T47D (cell line): Measurements from ENCODE around the gene MORC1.
A peak's percentile ranks its signal among the peaks of the same experiment; 100 is the strongest.

Experiments
- DNase-seq, 2 experiments: peaks; one replicate each; pipeline versions ENCODE4 v3.0.0 to v3.0.0-alpha.2; 2011 to 2012; ENCODE audit warnings: low read depth in 1 of 2, low spot score in 1 of 2
- JUND ChIP-seq: IDR thresholded peaks from 2 replicates; pipeline ENCODE4 v1.6.1; 2012; ENCODE audit warnings: low read depth
- in situ Hi-C: cut with HindIII; loops from 2 replicates; pipeline ENCODE4 v1.10.0; 2016; ENCODE audit warnings: low sequenced_read_pairs, low pct_unique_long_range_greater_than_20kb

Gene MORC1

GRCh38 chr3:108936924-108937689, 180.8 kb downstream of the MORC1 start:
- DNase-seq = no peak
- in situ Hi-C loops = no loop called here
- TF ChIP-seq JUND = no peak

- TF ChIP-seq JUND = no peak
- DNase-seq = no peak
- in situ Hi-C loops = no loop called here
These were observed 186.9 kb downstream of the MORC1 start for GRCh38 chr3:108931035-108931434.

GRCh38 chr3:108918866-108919265, 199.1 kb downstream of the MORC1 start:
- in situ Hi-C loops = no loop called here
- DNase-seq = no peak
- TF ChIP-seq JUND = no peak

GRCh38 chr3:108914774-108915641, 202.9 kb downstream of the MORC1 start:
- in situ Hi-C loops = no loop called here
- TF ChIP-seq JUND = no peak
- peak; percentile 44 to 82 for DNase-seq

GRCh38 chr3:108909799-108910198, 208.1 kb downstream of the MORC1 start:
- DNase-seq = no peak
- TF ChIP-seq JUND = no peak
- in situ Hi-C loops = no loop called here
